ENCODE data around the gene GTPBP4.
"Not testable (repeated sequence)": the region's sequence is repeated elsewhere in the genome, so short reads cannot be mapped to it uniquely, and the experiment has no call there.

The GTPBP4 gene

GRCh38 chr10:1059902-1060301 is 71.7 kb downstream of the GTPBP4 start:
- no peak for DNase-seq

- DNase-seq, result peak; percentile 62
Observed at GRCh38 chr10:1061930-1062774, 73.9 kb downstream of the GTPBP4 start.

- no peak for DNase-seq
Observed at GRCh38 chr10:1063232-1063865, 75.1 kb downstream of the GTPBP4 start.

- DNase-seq, result no peak
Observed at GRCh38 chr10:1064964-1065247, 76.7 kb downstream of the GTPBP4 start.

- DNase-seq, result not testable (repeated sequence)
Observed at GRCh38 chr10:1066734-1067133, 78.5 kb downstream of the GTPBP4 start.

GRCh38 chr10:1068380-1069361 is 80.4 kb downstream of the GTPBP4 start:
- no peak for DNase-seq

Measured in fibroblast of skin of scalp (primary cell).